ENCODE measurements around the gene FURIN. TPM values are rescaled to one million over a fixed set of nuclear protein-coding genes. Genes with fewer than 3 reads are reported as not detected.

The FURIN gene
- total and polyA plus RNA-seq, 2 of the 4 experiments (the other 2 are of a cell fraction) = 34.8 to 54.3 TPM

DNA sequence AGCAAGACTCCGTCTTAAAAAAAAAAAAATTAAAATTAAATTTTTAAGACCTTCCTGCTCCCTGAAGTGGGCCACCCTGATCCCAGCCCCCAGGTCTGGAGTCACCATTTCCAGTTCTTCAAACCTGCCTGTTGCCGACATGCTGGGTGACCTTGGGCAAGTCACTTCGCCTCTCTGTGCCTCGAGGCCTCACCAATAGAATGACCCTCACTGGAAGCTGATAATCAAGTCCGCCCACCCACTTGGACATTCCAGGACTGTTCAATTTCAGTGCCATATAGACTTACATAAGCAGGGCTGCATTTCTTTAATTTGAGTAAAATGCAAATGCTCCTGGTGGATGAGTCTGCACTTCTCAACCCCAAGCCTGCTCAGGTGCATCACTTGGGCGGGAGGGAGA, 39.3 kb upstream of the FURIN start:
- Histone ChIP-seq H3K4me3 (ENCODE audit: insufficient read depth, low read depth, low read length) (no peak overlapping the region), H4K8ac (ENCODE audit: low read depth in 2 of 2, low read length in 2 of 2) (no peak overlapping the region), H3K27ac (ENCODE audit: insufficient read depth, low read length) (no peak overlapping the region), H3K18ac (ENCODE audit: low read depth, low read length) (no peak overlapping the region), H3K4me1 (ENCODE audit: control insufficient read depth, insufficient read depth, low read length) (peaks cover 2% of the 10 kb centered on the region; the same call in 1 of the 2 replicates), H2BK5ac (ENCODE audit: low read depth, low read length, poor library complexity, severe bottlenecking) (no peak overlapping the region), H4K91ac (ENCODE audit: insufficient read depth, low read depth, low read length) (no peak overlapping the region), H3K27me3 (ENCODE audit: control insufficient read depth, insufficient read depth, low read length) (peaks cover 15% of the 10 kb centered on the region), H3K23ac (ENCODE audit: low read depth, low read length) (no peak overlapping the region), H3K14ac (replicated peaks; ENCODE audit: low read depth, low read length) (no peak overlapping the region), H4K5ac (ENCODE audit: low read depth, low read length) (no peak overlapping the region), H3K9ac (ENCODE audit: low read depth, low read length) (no peak overlapping the region), H2AK9ac (replicated peaks; ENCODE audit: low read depth, low read length, poor library complexity) (no peak overlapping the region), H3K9me3 (ENCODE audit: control insufficient read depth, insufficient read depth, low read length) (no peaks in the 10 kb centered on the region), H2BK15ac (ENCODE audit: low read depth, low read length) (no peak overlapping the region), H3K4ac (ENCODE audit: low read depth, low read length) (no peak overlapping the region), H3K9me1 (ENCODE audit: insufficient read depth, low read length) (no peaks in the 10 kb centered on the region), H2BK120ac (ENCODE audit: low read depth, low read length) (no peak overlapping the region), H2BK20ac (ENCODE audit: low read depth, low read length) (no peak overlapping the region), H2AK5ac (ENCODE audit: low read depth, low read length) (no peak overlapping the region), H4K20me1 (ENCODE audit: insufficient read depth, low read length) (no peaks in the 10 kb centered on the region), H3K56ac (ENCODE audit: extremely low read depth, insufficient read depth, low read length) (no peak overlapping the region), H2AFZ (replicated peaks; ENCODE audit: low read length, poor library complexity) (no peak overlapping the region), H3K79me1 (ENCODE audit: low read depth in 1 of 2, low read length in 2 of 2) (no peaks in the 10 kb centered on the region), H3K36me3 (ENCODE audit: control insufficient read depth, insufficient read depth, low read length) (no peaks in the 10 kb centered on the region), H3K4me2 (ENCODE audit: low read depth, low read length) (no peak overlapping the region)
- no peak for DNase-seq
- BruUV-seq (replicated peaks) = no TSS peak
- ATAC-seq (ENCODE audit: low read depth) = no peak
- dilution Hi-C loops (cut with HindIII; ENCODE audit: low sequenced_read_pairs, unreplicated experiment) (no loop called here), in situ Hi-C loops (cut with MboI; ENCODE audit: low sequenced_read_pairs) (no loop called here), intact Hi-C loops (cut with micrococcal nuclease) (no loop called here)
- POLR2A ChIA-PET (ENCODE audit: unreplicated experiment) = no interaction called here
- TF ChIP-seq FOS (IDR thresholded peaks at IDR 0.05; ENCODE audit: low read depth, low read length) (no peak), RFX5 (IDR thresholded peaks at IDR 0.05; ENCODE audit: low read depth, low read length) (no peak), POLR2A (IDR thresholded peaks at IDR 0.05; ENCODE audit: low read depth, low read length) (no peak), MAZ (IDR thresholded peaks at IDR 0.05; ENCODE audit: borderline replicate concordance, low read depth, low read length) (no peak), SMC3 (IDR thresholded peaks at IDR 0.05; ENCODE audit: low read depth, low read length) (no peak), BHLHE40 (IDR thresholded peaks at IDR 0.05; ENCODE audit: low read depth, low read length) (no peak), CHD1 (IDR thresholded peaks at IDR 0.05; ENCODE audit: low read depth, low read length) (no peak), MXI1 (IDR thresholded peaks at IDR 0.05; ENCODE audit: borderline replicate concordance, low read depth, low read length) (no peak), RAD21 (IDR thresholded peaks at IDR 0.05; ENCODE audit: low read length) (no peak), CEBPB (IDR thresholded peaks at IDR 0.05; ENCODE audit: low read depth, low read length) (no peak), MAFK (IDR thresholded peaks at IDR 0.05; ENCODE audit: low read depth, low read length) (no peak), USF2 (IDR thresholded peaks at IDR 0.05; ENCODE audit: low read depth, low read length) (no peak), RCOR1 (IDR thresholded peaks at IDR 0.05; ENCODE audit: insufficient replicate concordance, low read length) (no peak), NFE2L2 (IDR thresholded peaks at IDR 0.05; ENCODE audit: low read depth, low read length) (no peak)
- TF ChIP-seq, protein P1, sequence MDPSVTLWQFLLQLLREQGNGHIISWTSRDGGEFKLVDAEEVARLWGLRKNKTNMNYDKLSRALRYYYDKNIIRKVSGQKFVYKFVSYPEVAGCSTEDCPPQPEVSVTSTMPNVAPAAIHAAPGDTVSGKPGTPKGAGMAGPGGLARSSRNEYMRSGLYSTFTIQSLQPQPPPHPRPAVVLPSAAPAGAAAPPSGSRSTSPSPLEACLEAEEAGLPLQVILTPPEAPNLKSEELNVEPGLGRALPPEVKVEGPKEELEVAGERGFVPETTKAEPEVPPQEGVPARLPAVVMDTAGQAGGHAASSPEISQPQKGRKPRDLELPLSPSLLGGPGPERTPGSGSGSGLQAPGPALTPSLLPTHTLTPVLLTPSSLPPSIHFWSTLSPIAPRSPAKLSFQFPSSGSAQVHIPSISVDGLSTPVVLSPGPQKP (IDR thresholded peaks at IDR 0.05; ENCODE audit: borderline replicate concordance, low read depth, low read length) = no peak
- TF ChIP-seq, protein P2, sequence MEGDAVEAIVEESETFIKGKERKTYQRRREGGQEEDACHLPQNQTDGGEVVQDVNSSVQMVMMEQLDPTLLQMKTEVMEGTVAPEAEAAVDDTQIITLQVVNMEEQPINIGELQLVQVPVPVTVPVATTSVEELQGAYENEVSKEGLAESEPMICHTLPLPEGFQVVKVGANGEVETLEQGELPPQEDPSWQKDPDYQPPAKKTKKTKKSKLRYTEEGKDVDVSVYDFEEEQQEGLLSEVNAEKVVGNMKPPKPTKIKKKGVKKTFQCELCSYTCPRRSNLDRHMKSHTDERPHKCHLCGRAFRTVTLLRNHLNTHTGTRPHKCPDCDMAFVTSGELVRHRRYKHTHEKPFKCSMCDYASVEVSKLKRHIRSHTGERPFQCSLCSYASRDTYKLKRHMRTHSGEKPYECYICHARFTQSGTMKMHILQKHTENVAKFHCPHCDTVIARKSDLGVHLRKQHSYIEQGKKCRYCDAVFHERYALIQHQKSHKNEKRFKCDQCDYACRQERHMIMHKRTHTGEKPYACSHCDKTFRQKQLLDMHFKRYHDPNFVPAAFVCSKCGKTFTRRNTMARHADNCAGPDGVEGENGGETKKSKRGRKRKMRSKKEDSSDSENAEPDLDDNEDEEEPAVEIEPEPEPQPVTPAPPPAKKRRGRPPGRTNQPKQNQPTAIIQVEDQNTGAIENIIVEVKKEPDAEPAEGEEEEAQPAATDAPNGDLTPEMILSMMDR (conservative IDR thresholded peaks at IDR 0.05; ENCODE audit: low read depth, low read length) = no peak
- CTCF ChIA-PET = no interaction called here
- 100% methylated on average over 1 of the region's 6 CpGs; no CpG with 5 or more reads in 1 of the 2 experiments for WGBS, 2 experiments (ENCODE audit: extremely low coverage in 2 of 2, insufficient read length in 1 of 2)

All from IMR-90 (cell line).